Urinary bladder (tissue), 4 donors: ENCODE measurements around the gene NUDT7. TPM values are rescaled to one million over a fixed set of nuclear protein-coding genes. Genes with fewer than 3 reads are reported as not detected.

Experiments used
- DNase-seq: peaks from one replicate; pipeline ENCODE4 v3.0.0-alpha.2; 2015; ENCODE audit errors: extremely low spot score
- H3K27ac ChIP-seq: one replicate; pipeline ENCODE4 v1.5.1; 2013; ENCODE audit warnings: low read depth, mild to moderate bottlenecking, moderate library complexity
- H3K36me3 ChIP-seq: one replicate; pipeline ENCODE4 v1.6.1; 2013; ENCODE audit warnings: mild to moderate bottlenecking, moderate library complexity; ENCODE audit not compliant: insufficient read depth
- H3K4me1 ChIP-seq: one replicate; pipeline ENCODE4 v1.6.1; 2013; ENCODE audit warnings: mild to moderate bottlenecking, moderate library complexity; ENCODE audit not compliant: insufficient read depth
- H3K4me3 ChIP-seq: one replicate; pipeline ENCODE4 v1.5.1; 2013; ENCODE audit warnings: low read depth, low read length
- WGBS: extraction: QIAGEN DNeasy Blood & Tissue Kit; methylation state at CpG from one replicate; pipeline ENCODE4 v1.1.7; 2013; 5-methylcytosine and 5-hydroxymethylcytosine counted together
- polyA plus RNA-seq: library from polyadenylated mRNA; stranded (reverse); fragments of 200-250 nt; gene quantifications from one replicate; pipeline ENCODE4 v1.2.3, GENCODE V29; 2013
- total RNA-seq: library from RNA; depleted of rRNA; stranded (reverse); fragments of >200 nt; gene quantifications from one replicate; pipeline ENCODE4 v1.2.3, GENCODE V29; 2014
- donor health status: healthy with polysubstance abuse.
- donor health status: healthy.

NUDT7 gene
- total and polyA plus RNA-seq, 2 donors: 11.6 to 17.1 TPM

DNA sequence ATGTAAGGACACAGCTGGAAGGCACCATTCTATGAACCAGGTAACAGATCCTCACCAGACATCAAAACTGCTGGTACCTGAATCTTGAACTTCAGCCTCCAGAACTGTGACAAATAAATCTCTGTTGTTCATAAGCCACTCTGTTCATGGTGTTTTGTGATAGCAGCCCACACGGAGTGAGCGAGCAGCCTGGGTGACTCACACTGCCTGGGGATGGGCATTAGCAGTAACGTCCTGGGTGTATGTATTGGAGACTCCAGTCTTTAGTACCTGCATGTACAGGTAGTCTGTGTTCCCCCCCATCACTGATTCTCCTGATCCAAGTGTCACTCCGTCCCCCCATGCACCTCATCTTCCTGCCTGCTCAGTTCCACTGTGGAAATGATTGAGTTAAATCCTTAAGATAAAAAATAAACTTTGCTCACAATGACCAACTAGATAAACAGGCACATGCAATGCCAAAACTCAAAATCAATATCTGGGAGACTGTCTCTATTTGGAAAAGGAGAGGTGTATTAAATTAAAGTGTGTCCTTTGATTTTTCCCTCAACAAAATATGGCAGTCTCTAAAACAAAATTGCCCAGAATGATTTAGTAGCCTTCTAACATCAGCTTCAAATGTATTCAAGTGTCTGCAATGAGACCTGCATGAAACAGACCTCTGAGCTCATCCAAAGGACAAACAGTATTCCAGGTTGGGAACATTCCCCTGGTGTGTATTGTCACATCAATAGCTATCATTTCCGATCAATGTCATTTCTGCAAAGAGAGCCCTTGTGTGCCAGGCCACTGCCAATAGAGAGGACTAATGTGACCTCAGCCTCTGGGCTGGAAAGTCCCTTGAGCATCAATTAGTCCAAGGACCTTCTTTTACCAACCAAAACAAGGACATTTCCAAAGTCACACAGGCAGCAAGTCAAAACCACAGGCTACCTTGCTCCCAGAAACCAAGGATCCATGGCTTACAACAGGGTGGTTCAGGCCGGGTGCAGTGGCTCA is 53.9 kb downstream of the NUDT7 start:
- Histone ChIP-seq H3K4me1 (no peaks in the 10 kb centered on the region), H3K4me3 (no peak overlapping the region), H3K36me3 (no peaks in the 10 kb centered on the region), H3K27ac (no peak overlapping the region)
- WGBS: 87% methylated on average over 6 of the region's 6 CpGs
- DNase-seq: no peak

- no peak overlapping the region for H3K4me3 ChIP-seq
- no peak overlapping the region for H3K27ac ChIP-seq
- DNase-seq: no peak
- H3K36me3 ChIP-seq: no peaks in the 10 kb centered on the region
- no peaks in the 10 kb centered on the region for H3K4me1 ChIP-seq
- WGBS: 98% methylated on average over 4 of the region's 4 CpGs
Observed at GRCh38 chr16:77777745-77778144, 55.4 kb downstream of the NUDT7 start.

DNA sequence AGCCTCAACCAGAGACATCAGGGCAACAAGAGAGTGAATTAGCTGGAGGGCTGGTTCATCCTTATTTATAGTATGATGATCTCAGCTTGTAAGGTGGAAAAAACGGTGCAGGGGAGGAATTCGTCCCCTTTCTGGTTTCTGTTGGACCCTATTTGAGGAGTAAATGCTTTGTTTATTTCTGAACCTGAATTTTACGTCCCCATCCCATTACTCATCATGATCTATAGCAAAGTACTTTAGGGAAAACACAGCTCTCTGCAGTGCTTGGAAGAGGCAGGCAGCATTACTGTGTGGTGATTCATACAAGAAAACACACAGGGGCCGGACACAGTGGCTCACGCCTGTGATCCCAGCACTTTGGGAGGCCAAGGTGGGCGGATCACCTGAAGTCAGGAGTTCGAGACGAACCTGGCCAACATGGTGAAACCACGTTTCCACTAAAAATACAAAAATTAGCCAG is 58.1 kb downstream of the NUDT7 start:
- H3K27ac ChIP-seq: no peak overlapping the region
- no peaks in the 10 kb centered on the region for H3K36me3 ChIP-seq
- H3K4me1 ChIP-seq: no peaks in the 10 kb centered on the region
- H3K4me3 ChIP-seq: no peak overlapping the region
- DNase-seq: no peak
- 35% methylated on average over 9 of the region's 9 CpGs for WGBS

DNA sequence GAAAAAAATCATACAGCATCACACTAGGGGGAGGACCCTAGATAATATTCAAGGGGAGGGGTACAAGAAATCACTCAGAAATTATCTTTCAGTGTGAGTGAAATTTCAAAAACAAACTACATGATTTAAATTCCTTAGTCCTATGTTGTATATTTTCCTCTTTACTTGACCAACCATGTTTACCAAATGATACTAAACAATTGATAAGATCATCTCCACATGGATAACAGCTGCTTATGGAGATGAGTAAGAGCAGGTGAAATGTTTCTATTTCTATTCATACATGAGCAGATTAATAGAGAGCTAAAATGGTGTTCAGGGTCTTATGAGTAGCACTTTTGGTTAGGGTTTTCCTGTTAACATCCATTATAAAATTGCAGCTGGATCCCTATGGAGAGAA is 58.8 kb downstream of the NUDT7 start:
- Histone ChIP-seq H3K27ac (no peak overlapping the region), H3K36me3 (no peaks in the 10 kb centered on the region), H3K4me1 (no peaks in the 10 kb centered on the region), H3K4me3 (no peak overlapping the region)
- DNase-seq: no peak

- no peak for DNase-seq
- Histone ChIP-seq H3K4me1 (no peaks in the 10 kb centered on the region), H3K36me3 (no peaks in the 10 kb centered on the region), H3K27ac (no peak overlapping the region), H3K4me3 (no peak overlapping the region)
- 49% methylated on average over 2 of the region's 2 CpGs for WGBS
Observed at GRCh38 chr16:77782694-77783093, 60.4 kb downstream of the NUDT7 start.

DNA sequence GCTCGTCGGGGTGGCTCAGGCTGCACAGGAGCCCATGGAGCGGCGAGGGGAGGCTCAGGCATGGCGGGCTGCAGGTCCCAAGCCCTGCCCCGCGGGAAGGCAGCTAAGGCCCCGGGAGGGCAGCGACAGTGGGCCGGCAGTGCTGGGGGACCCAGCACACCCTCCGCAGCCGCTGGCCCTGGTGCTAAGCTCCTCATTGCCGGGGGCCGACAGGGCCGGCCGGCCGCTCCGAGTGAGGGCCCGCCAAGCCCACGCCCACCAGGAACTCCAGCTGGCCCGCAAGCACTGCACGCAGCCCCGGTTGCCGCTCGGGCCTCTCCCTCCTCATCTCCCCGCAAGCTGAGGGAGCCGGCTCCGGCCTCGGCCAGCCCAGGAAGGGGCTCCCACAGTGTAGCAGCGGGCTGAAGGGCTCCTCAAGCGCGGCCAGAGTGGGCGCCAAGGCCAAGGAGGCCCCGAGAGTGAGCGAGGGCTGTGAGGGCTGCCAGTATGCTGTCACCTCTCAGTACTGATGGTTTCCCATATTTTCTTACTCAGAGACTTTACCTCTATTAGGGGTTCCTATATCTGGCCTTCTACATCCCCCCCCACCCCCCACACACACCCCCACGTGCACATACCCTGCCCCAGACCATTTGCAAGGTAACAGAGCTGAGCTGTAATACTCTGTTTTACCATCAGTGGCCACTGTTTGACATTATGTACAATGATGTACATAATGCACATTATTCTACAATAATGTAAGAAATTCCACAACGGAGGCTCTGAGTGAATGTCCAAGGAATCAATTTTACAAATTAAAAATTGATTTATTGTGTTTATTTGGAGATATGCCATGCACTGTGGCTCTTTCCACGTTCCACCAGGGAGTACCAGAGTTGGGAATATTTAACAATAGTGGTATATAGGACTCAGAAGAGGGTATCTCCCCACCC is 62.4 kb downstream of the NUDT7 start:
- Histone ChIP-seq H3K4me1 (no peaks in the 10 kb centered on the region), H3K36me3 (no peaks in the 10 kb centered on the region), H3K4me3 (no peak overlapping the region), H3K27ac (no peak overlapping the region)
- WGBS: 90% methylated on average over 38 of the region's 38 CpGs
- DNase-seq: no peak

DNA sequence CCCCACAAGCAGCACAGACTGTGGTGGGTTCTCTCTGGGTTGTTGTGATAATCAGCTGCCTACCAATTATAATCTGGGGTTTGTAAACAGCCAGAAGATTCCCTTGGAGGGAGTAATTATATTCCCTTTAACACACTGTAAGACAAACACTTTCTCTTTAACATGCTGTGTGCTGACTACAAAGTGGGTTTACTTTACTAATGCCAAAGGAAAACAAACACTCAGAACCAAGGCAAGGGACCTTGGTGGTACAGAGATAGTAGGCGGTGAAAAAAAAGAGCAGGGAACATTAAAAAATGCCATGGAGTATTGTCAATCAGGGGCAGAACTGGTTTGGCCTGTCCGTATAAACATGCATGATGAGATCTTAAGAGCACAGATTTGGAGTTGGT is 63.1 kb downstream of the NUDT7 start:
- H3K27ac ChIP-seq: no peak overlapping the region
- H3K4me3 ChIP-seq: no peak overlapping the region
- no peaks in the 10 kb centered on the region for H3K36me3 ChIP-seq
- 59% methylated on average over 2 of the region's 2 CpGs for WGBS
- no peak for DNase-seq
- H3K4me1 ChIP-seq: no peaks in the 10 kb centered on the region

- Histone ChIP-seq H3K27ac (no peak overlapping the region), H3K36me3 (no peaks in the 10 kb centered on the region), H3K4me3 (no peak overlapping the region), H3K4me1 (no peaks in the 10 kb centered on the region)
- DNase-seq: no peak
- WGBS: 47% methylated on average over 5 of the region's 5 CpGs
Observed at GRCh38 chr16:77786186-77786847, 64.0 kb downstream of the NUDT7 start.

GRCh38 chr16:77787452-77787851 is 65.1 kb downstream of the NUDT7 start:
- H3K4me1 ChIP-seq: no peaks in the 10 kb centered on the region
- 57% methylated on average over 2 of the region's 2 CpGs for WGBS
- no peak overlapping the region for H3K4me3 ChIP-seq
- DNase-seq: no peak
- no peak overlapping the region for H3K27ac ChIP-seq
- no peaks in the 10 kb centered on the region for H3K36me3 ChIP-seq

- DNase-seq: no peak
- under 1% methylated on average over 78 of the region's 78 CpGs for WGBS
- peak within 1 kb of the TSS; percentile 67 for H3K4me3 ChIP-seq
- no peak within 1 kb of the TSS for H3K27ac ChIP-seq
- no peaks in the 10 kb centered on the region for H3K36me3 ChIP-seq
- no peaks in the 10 kb centered on the region for H3K4me1 ChIP-seq
Observed at GRCh38 chr16:77788181-77789084, 66.1 kb downstream of the NUDT7 start, which contains the start of gene VAT1L. Gene VAT1L, plus strand, starts transcription at chr16:77788564. Its CDS starts 119 bp downstream, at chr16:77788683.

- Histone ChIP-seq H3K27ac (no peak overlapping the region), H3K4me1 (no peaks in the 10 kb centered on the region), H3K4me3 (peak overlapping the region; percentile 67), H3K36me3 (no peaks in the 10 kb centered on the region)
- no peak for DNase-seq
- 11% methylated on average over 34 of the region's 34 CpGs for WGBS
Observed at GRCh38 chr16:77789085-77790008, 67.0 kb downstream of the NUDT7 start.

DNA sequence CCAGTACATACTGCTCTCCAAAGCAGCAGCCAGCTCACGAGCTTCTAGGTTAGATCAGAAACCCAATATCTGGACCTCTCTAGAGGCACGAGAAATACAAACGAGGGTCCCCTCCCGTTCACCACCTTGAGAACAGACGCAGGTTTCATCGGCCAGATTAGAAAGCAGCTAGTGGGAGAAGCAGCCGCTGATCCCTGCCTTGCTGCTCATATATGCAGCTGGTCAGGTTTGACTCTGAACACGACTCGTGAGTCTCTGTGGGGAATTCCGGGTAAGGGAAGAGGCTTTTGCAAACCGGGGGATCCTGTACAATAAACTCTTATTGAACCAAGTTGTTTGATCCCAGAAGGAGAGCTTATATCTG is 67.7 kb downstream of the NUDT7 start:
- no peak overlapping the region for H3K4me3 ChIP-seq
- no peak overlapping the region for H3K27ac ChIP-seq
- WGBS: 38% methylated on average over 11 of the region's 11 CpGs
- DNase-seq: no peak
- H3K4me1 ChIP-seq: no peaks in the 10 kb centered on the region
- H3K36me3 ChIP-seq: no peaks in the 10 kb centered on the region
